Left hindlimb (tissue), 1 donor: ENCODE measurements around the gene ANKS3.
A peak's percentile ranks its signal among the peaks of the same experiment; 100 is the strongest.

Source experiments
- DNase-seq: peaks from one replicate; pipeline ENCODE4 v3.0.0-alpha.2; 2018

The ANKS3 gene

DNA sequence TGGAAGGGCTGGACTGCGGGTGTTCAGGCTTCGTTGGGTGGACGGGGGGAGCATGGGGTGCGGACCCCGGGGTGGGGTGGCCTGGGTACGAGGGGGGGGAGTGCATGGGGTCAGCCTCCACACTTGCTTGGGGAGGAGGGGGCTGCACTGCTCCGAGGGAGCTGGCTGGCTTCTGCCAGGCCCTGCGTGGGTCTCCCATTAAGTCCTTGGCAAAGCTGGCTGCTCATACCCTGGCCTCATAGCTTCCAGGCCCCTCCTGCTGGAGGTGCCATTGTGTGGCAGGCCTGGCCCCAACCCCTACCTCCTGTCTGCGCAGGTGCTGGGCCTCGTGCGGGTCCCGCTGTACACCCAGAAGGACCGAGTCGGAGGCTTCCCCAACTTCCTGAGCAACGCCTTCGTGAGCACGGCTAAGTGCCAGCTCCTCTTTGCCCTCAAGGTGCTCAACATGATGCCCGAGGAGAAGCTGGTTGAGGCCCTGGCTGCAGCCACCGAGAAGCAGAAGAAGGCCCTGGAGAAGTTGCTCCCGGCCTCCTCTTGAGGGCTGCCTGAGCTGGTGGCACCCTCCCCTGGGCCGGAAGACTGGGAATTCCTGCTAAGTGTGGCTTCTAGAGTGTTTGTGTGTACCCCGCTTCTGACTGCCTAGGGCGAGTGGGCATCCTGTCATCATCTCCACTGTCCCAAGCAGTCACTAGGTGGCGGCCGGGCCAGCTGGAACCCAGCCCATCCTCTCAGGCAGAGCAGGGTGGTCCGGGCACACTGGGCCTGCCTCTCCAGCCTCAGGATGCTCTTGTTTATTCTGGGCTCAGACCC is 39.2 kb downstream of the ANKS3 start:
- DNase-seq, result no peak

DNA sequence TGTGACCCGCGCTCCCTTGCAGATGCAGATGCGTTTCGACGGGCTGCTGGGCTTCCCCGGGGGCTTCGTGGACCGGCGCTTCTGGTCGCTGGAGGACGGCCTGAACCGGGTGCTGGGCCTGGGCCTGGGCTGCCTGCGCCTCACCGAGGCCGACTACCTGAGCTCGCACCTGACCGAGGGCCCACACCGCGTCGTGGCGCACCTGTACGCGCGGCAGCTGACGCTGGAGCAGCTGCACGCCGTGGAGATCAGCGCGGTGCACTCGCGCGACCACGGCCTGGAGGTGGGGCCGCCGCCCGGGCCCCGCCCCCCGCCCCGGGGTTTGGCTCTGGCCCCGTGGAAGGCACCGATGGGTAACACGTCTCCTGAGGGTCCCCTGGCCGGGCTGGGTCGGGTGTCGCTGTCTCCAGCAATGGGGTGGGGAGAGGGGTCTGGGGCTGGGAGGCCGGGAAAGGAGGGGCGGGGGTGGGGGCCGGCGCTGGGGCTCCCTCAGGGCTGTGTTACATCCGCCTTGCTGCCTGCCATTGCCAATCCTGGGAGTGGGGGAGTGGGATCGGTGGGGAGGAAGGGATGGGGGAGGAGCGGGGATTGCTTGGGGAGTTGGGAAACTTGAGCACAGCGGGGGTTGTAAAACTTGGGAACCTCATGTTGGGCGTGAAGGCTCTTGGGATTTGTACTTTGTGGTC is 40.0 kb downstream of the ANKS3 start:
- no peak for DNase-seq

DNA sequence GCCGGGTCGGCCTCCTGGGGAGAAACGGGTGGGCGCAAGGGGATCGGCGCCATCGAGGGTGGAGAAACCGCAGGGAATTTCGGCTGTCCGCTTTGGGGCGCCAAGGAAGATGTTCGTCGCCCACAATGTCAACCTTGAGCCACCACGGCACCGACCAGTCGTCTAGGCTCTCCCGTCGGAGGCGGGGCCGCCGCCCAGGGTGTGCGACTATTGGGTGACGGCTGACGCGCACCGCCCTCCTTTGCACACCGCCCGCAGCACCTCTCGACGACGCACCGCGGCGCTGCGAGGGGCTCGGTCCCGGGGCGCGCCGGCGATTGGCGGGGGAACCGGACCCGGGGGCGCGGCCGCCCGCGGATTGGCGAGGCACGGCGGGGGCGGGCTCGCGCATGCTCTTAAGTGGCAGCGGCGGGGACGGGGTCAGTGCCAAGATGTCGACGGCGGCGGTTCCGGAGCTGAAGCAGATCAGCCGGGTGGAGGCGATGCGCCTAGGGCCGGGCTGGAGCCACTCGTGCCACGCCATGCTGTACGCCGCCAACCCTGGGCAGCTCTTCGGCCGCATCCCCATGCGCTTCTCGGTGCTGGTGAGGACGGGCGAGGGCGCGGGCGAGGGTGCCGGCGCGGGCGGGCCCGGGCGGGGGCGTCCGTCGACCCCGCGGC is 40.6 kb downstream of the ANKS3 start, which contains the start of gene NUDT16L1:
Gene NUDT16L1 (plus strand): TSS at position 267 of the 660 bp plus-strand sequence. CDS start 165 bp downstream, at position 432.
- DNase-seq, result peak; percentile 97

DNA sequence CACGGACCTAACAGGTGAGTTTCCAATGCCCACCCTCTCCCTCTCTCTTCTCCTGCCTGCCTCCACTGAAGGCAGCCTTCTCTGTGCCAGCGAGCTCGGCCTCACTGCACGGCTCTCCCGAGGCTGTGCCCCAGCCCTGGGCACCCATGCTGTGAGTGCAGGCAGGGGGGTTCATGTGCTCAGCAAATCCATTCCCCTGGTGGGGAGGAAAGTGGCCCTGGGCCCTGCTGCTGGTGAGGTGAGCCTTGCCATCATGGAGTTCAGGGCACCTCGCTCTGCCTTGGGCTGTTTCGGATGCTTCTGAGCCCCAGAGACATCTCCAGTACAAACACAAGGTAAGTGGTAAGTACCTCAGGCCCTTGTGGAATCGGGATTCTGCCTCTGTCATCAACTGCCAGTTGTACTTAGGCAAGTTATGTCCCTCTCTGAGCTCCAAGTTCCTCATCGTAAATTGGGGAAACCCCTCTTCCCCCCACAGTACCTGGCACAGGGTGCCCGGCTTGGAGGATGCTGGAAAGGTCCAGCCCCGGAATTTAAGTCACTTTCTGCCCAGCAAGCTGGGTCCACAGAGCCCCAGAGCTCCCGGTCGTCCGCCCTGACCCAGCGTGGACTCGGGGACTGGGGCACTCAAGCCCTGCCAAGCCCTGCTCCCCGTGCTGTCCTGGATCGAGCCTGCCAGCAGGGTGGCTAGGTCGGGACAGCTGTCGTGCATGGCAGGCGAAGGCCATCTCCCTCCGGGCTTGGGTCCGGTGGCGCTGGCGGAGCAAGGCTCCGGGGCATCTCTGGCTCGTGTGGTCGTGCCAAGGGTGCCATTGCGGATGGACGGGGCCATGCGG is 41.4 kb downstream of the ANKS3 start:
- no peak for DNase-seq

DNA sequence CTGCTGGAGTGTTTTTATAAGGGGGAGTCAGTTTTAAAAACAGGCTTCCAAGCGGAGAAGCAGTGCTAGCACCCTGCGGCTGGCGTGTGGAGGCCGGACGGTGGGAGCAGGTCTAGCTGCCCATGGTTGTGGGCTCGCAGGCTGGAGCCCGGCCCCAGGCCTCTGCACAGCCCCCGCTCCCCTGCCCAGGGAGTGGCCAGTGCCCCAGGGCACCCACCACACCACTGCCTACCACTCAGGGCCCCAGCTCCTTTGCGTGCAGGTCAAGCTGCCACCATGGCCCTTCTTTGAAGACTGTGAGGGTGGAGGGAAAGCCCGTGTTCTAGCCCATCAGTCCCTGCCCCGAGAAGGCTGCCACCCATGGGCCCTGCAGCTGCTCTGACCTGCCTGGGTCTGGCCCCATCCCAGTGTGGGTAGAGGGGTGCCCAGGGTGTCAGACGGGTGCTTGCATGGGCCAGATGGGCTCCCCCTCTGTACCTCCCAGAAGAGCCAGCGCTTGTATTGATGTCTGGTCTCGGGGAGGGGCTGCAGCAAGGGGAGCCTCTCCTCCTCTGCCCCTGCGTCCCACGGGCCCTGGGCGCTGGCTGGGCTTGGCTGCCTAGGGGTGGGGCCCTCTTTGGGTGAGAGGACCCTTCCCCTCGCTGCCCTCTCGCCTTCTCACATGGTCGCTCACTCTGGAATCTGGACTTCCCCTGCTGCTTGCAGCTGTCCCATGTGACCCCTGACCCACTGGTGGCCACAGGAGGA is 42.2 kb downstream of the ANKS3 start:
- no peak for DNase-seq

DNA sequence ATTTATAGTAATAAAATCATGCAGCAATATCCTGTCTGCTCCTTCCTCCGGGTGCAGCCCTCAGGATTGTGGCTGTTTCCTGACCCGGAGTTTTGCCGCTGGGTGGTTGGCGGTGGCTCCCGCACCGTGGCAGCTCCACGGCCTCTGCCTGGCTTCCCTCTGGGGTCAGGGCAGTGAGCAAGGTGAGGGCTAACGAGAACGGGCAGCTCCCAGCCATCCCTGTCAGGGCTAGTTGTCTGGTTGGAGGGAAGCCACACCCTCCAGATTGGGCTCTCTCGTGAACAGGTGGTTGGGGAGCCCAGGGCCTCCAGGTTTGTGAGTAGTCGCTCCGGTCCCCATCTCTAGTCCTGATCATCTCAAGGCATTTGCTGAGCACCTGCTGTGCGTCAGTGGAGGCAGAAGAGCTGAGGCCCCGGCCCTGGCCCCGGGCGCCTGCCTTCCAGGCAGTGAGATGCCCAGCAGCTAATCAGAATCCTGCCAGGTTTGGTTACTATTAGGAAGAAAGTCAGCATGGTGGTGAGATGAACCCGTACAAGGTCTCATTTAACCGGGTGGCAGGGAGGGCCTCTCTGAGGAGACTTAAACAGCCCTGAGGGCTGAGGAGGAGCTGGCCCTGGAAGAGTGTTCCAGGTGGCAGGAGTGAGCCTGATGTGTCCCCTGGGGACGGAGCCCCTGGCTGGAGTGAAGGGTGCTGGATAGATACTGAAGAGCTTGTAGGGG is 43.0 kb downstream of the ANKS3 start:
- no peak for DNase-seq

DNA sequence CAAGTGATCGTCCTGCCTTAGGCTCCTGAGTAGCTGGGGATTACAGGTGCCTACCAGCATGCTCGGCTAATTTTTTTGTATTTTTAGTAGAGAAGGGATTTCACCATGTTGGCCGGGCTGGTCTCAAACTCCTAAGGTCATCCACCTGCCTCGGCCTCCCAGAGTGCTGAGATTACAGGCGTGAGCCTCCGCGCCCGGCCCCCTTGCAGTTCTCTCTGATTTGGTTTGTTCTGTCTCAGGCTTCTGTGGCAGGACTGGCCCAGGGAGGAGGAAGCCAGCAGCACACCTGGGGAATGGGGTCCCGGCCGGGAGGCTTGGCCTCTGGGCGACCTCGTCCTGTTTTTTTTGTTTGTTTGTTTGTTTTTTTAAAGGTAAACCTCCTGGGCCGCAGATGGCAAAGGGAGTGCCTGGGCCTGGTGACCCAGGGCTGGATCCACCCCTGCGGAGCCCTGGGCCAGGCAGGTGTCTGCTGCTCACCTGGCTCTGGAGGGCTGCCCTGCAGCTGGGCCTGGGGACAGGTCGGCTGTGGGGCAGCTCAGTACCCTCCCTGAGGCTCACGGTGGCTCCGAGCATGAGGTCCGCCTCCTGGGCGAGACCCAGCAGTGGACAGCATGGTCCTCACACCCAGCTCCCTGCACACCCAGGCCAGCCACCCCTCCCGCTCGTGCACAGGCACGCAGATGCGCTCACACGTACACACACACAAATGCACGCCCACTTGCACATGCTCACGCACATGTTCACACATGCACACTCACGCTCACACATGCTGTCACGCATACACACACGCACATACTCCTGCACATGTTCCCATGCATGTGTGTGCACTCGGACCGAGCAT is 44.0 kb downstream of the ANKS3 start:
- no peak for DNase-seq

DNA sequence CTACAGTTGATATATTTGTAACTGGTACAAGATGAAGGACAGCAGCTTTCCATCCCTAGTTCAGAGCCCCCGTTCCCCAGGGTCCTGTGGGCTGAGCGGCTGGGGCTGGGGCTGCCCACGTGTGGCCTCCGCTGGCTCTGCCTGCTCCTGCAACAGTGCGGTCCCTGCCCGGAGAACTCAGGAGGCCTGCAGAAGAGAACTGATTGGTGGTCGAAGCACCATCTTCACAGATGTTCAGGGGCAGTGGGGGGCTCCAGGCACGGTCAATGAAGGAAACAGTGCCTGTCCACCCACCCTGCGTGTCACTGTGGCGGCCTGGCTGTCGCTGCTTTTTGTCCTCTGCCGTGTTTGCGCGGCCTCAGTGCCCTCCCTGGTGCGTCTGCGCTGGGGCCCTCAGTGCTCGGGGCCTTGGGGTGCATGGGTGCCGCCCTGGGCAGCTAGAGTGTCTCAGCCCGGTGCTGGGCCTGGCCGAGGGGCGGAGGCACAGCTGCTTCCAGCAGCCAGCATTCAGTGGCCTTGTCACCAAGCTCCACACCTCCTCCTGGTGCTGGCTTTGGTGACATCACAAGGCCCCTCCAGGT is 44.9 kb downstream of the ANKS3 start:
- no peak for DNase-seq

DNA sequence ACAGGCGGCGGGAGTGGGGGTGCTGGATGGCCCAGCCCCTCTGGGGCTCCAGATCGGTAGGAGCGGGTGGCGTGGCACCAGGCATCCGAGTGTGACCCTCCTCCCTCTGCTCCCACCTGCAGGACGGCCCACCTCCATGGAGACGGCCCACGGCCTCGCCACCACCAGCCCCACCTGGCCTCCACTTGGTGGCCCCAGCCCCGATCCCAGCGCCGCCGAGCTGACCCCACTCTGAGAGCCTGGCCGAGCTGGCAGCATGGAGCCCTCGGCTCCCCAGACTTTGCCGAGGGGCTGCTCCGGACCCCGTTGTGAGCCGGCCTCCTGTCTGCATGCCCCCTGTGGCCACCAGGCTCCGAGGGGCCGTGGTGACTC is 45.4 kb downstream of the ANKS3 start:
- DNase-seq, result no peak

DNA sequence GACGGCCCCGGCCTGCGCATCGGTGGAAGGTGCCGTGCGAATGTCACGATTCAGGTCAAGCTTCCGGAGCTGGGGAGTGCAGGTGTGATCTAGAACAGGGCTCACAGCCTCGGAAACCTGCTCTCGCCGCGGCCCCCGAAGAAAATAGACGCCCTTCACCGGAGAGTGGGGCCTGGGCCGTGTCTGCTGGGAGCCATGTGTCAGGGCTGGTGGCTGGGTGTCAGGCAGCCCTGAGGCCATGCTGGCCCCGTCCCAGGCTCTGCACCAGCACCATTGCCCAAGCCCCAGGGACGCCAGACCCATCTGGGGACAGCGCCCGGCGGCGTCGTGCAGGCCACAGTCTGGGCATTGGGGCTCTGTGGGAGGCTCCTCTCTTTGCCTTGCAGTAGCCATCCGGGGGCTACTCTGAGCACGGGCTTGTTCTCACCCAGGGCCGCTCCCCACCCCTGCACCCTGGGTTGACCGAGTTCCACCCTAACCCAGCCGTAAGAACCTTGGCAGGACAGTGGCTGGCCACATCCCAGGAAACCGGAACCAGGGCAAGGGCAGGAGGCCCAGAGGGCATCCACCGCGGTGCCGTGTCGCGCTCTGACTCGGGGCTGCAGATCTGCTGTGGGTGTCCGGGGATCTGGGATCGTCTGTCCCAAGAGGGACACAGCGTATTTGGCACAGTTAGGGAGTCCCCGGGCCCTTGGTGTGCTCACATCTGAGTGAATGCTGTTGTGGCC is 46.0 kb downstream of the ANKS3 start:
- no peak for DNase-seq

DNA sequence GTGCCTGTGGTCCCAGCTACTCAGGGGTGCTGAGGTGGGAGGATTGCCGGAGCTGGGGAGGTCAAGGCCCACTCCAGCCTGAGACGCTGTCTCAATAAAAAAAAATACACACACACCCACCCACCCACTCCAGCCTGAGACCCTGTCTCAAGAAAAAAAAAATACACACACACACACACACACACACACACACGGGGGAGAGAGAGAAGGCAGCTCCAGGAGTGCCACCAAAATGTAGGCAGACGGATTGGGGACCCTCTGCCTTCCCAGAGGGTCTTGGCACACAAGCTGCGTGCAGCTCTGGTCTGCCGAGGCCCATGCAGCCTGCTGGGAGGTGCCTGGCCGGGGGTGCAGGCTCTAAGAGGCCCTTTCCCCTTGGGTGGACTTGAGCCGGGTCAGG is 46.7 kb downstream of the ANKS3 start:
- no peak for DNase-seq

DNA sequence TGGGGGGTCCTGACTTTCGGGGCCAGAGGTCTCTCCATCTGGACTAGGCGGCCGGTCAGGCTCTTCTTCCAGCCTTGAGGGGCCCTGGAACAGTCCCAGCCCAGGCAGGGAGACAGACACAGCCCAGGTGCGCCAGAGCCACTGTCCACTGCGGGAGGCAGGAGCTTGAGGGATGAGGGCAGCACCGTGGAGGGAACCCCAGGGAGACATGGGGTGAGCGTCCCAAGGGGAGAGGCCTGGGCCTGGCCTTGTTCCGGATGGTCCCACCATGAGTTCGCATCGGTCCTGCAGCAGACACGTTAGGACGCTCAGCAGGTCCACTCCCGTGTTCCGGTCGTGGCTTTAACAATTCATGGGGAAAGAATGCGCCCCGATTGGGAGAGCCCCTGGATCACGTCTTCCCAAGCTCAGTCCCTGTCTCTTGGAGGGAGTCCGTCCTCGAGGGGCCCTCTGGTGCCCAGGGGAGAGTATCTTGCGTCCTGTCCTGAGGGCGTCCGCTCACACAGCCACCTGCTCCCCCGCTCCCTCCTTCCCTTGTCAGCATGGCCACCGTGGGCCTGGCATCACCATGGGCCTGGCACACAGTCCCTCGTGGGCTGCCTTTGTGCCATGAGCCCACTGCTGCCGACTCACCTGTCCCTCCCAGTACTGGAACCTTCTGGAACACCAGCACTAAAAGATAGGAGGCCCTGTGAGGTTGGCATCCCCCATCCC is 47.4 kb downstream of the ANKS3 start:
- no peak for DNase-seq

DNA sequence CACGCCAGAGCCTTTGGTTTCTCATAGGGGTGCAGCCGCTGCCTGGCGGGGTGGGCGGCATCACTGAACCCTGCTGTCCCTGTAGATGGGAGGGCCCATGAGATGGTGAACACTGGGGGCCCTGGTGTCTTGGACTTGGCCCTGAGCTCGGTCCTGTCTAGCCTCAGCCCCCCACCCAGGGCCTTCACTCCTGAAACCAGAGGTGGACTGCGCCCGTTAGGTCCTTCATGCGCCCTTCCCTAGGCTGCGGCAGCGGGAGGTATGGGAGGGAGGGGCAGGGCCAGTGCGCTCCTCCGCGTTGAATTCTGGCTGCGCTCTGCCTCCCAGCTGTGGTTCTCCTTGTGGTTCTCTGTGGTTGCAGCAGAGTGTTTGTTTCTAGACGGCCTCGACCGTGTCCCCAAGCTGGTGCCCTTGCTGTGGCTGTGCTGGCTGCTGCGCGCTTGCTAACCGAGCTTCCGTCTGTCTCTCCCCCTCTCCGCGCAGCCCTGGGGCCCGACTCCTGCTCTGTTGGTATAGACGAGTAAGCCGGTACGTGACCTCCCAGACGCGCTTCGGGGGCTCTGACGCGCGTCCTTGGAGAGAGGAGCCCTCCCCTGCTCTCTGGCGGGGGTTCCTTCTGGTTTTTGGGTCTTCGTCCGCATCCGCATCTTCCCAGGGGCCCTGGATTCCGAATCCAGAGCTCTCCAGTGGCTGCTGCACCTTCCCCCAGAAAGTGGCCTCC is 48.1 kb downstream of the ANKS3 start:
- no peak for DNase-seq

DNA sequence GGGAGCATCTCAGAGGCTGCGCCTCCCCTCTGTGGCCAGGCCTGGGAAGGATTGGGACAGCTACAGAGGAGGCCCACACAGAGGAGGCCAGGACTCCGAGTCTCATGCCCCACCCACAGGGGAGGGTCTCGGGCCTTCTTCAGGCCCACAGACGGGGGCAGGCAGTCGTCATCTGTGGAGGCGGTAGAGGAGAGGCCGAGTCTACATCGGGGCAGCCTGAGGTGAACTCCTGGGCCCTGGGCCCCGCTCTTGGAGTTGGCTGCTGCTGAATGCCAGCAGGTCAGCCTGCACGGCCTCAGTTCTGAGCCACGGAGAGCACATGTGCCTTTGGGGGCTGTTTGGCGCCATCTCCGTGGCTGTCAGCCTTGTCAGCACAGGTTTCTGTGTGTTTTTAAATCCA is 48.8 kb downstream of the ANKS3 start:
- no peak for DNase-seq

DNA sequence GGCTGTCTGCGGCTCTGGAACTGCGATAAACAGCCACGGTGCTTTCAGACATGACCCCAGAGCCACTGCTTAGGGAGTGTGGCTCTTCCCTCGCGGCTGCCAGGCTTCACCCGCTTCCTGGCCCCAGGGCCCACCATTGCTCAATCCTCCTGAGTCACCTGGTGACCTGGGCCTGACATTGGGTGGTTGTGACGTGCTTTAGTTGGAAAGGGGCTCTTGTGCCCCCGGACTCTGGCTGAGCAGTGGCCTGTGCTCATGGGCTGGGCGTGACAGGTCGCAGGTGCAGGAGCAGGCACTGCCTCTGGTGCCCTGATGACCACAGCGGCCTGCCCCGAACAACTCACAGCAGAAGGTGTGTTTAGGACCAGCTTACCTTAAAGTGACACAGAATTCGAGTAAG is 49.3 kb downstream of the ANKS3 start:
- no peak for DNase-seq

DNA sequence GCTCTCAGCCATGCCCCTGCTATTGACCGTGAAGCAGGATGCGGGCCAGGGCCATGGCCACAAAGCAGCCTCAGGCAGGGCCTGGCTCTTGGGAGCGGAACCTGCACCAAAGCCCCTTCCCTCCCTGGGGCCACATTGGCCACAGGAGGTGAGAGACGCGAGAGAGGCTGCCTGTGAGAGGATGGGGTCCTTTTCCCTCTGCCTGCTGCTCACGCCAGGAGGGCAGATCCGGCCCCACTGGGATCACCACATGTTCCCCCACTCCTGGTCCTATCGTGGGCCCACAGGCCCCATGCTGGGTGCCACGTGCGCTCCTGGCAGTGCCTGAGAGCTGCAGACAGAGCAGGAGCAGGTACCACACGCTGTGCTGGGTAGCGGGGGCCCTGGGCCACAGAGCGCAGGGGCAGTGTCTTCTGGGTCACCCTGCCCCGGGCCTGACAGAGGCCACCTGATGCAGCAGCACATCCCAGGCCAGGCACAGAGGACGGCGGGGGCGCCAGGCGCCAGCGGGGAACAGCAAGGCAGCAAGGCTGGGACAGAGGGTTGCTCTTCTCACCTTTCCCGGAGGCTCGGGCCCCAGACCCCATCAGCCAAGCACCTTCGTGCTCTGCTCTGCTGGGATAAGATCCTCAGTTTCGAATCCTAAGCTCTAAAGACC is 49.9 kb downstream of the ANKS3 start:
- DNase-seq, result no peak

DNA sequence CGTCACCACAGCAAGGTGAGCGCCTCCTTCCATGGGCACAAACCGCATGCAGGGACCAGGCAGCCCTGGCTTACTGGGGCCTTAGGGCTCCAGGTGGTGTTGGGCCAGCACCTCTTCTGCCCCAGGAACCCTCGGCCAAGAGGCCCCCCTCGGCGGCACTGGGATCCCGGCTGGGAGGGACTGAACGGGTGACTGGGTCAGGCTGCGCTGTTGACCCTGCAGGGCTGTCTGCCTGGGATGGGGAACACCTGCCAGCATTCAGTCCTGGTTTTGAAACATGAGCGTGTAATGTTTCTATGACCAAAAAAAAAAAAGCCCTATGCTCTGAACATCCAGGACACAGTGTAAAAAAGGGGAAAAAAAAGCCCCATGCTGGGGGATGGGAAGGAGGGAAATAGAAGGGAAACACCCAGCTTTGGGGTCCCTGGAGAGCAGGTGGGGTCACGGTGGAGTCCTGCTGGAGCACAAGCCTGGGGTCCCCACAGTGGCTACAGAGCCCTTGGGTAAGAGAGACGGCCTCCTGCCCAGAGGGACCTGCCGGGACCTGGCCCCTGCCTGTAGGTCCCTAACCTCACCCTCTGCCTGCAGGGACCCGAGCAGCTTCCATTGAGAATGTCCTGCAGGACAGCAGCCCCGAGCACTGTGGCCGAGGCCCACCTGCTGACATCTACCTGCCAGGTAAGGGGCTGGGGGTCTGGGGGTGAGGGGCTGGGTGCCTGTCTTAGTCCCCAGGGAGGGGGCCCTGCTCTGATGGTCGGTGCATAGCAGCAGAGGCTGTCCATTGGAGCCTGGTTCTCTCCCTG is 50.6 kb downstream of the ANKS3 start:
- DNase-seq, result no peak
